ENCODE results near the gene GALNT18. TPM values are rescaled to one million over a fixed set of nuclear protein-coding genes. Genes with fewer than 3 reads are reported as not detected.

Gene GALNT18
- total RNA-seq, 1 experiment from 2014 or later: 1.7 TPM

GRCh38 chr11:11261629-11262028, 360.2 kb downstream of the GALNT18 start:
- Histone ChIP-seq H4K8ac (replicated peaks; ENCODE audit: insufficient read length, low read depth, low read length) (no peak overlapping the region), H4K20me1 (ENCODE audit: control insufficient read depth, insufficient read depth, insufficient read length) (no peaks in the 10 kb centered on the region), H3K4me2 (ENCODE audit: insufficient read depth, insufficient read length, low read length) (no peak overlapping the region), H3K27ac (ENCODE audit: insufficient read length, low read depth, low read length) (no peak overlapping the region), H3K9ac (ENCODE audit: extremely low read depth, insufficient read length, low read length) (no peak overlapping the region), H3K23ac (ENCODE audit: insufficient read length, low read depth, low read length) (no peak overlapping the region), H3K4me1 (ENCODE audit: insufficient read depth, low read length) (no peaks in the 10 kb centered on the region), H3T11ph (ENCODE audit: low read length) (no peak overlapping the region), H2AFZ (ENCODE audit: low read length) (no peak overlapping the region), H3K4ac (ENCODE audit: low read depth, low read length) (no peak overlapping the region), H2BK5ac (ENCODE audit: insufficient read length, low read length) (no peak overlapping the region), H2BK15ac (ENCODE audit: low read depth, low read length) (no peak overlapping the region), H3K23me2 (ENCODE audit: insufficient read length, low read depth, low read length, poor library complexity, severe bottlenecking) (no peaks in the 10 kb centered on the region), H3K14ac (ENCODE audit: insufficient read depth, low read length) (no peak overlapping the region), H2BK20ac (ENCODE audit: low read depth, low read length, poor library complexity, severe bottlenecking) (no peak overlapping the region), H4K5ac (ENCODE audit: insufficient read length, low read depth, low read length) (no peak overlapping the region), H3K79me2 (ENCODE audit: insufficient read depth, low read length) (no peaks in the 10 kb centered on the region), H3K27me3 (ENCODE audit: insufficient read depth, low read length) (no peaks in the 10 kb centered on the region), H3K9me3 (ENCODE audit: control insufficient read depth, low read depth, low read length) (no peaks in the 10 kb centered on the region), H3K79me1 (ENCODE audit: insufficient read depth, low read depth, low read length, poor library complexity, severe bottlenecking) (no peaks in the 10 kb centered on the region), H4K91ac (ENCODE audit: insufficient read length, low read depth, low read length) (no peak overlapping the region), H3K56ac (ENCODE audit: insufficient read length, low read depth, low read length) (no peak overlapping the region), H3K18ac (ENCODE audit: insufficient read length, low read depth, low read length) (no peak overlapping the region), H2BK12ac (ENCODE audit: insufficient read length, low read depth, low read length) (no peak overlapping the region), H2AK5ac (ENCODE audit: insufficient read length, low read length) (no peak overlapping the region), H2BK120ac (ENCODE audit: low read depth, low read length, poor library complexity, severe bottlenecking) (no peak overlapping the region)
- Mint-ChIP-seq H3K9me3 (no peaks in the 10 kb centered on the region), H3K36me3 (ENCODE audit: insufficient read depth in 1 of 3, low read depth in 3 of 3) (no peaks in the 10 kb centered on the region), H3K27me3 (ENCODE audit: low read depth) (peaks cover 3% of the 10 kb centered on the region), H3K4me1 (peaks cover 18 to 19% of the 10 kb centered on the region in 2 experiments), H3K27ac (no peak overlapping the region; a peak in 1 of 7 replicates), H3K4me3 (no peak overlapping the region)
- WGBS (ENCODE audit: extremely low coverage, insufficient read length, low lambda C conversion rate): no CpG with 5 or more reads among the region's 5 CpGs
- DNase-seq: no peak
- TF ChIP-seq CTCF (conservative IDR thresholded peaks at IDR 0.05): no peak
